ENCODE measurements around the gene UBL3.

UBL3 gene

GRCh38 chr13:29805994-29806979, 44.1 kb downstream of the UBL3 start:
- no peak for DNase-seq

- DNase-seq: no peak
Observed at GRCh38 chr13:29803221-29803620, 47.2 kb downstream of the UBL3 start.

- DNase-seq: no peak
Observed at GRCh38 chr13:29802621-29803020, 47.8 kb downstream of the UBL3 start.

- no peak for DNase-seq
Observed at GRCh38 chr13:29801737-29802305, 48.6 kb downstream of the UBL3 start.

GRCh38 chr13:29801102-29801501, 49.3 kb downstream of the UBL3 start:
- DNase-seq: no peak

GRCh38 chr13:29800687-29801086, 49.7 kb downstream of the UBL3 start:
- no peak for DNase-seq

- DNase-seq: no peak
Observed at GRCh38 chr13:29799041-29799440, 51.4 kb downstream of the UBL3 start.

- no peak for DNase-seq
Observed at GRCh38 chr13:29791997-29792780, 58.2 kb downstream of the UBL3 start.

GRCh38 chr13:29791508-29791907, 58.9 kb downstream of the UBL3 start:
- DNase-seq: no peak

GRCh38 chr13:29786698-29787097, 63.7 kb downstream of the UBL3 start:
- DNase-seq: no peak

- DNase-seq: no peak
Observed at GRCh38 chr13:29785978-29786377, 64.4 kb downstream of the UBL3 start.

- DNase-seq: no peak
Observed at GRCh38 chr13:29782798-29783197, 67.6 kb downstream of the UBL3 start.

- no peak for DNase-seq
Observed at GRCh38 chr13:29774830-29775229, 75.6 kb downstream of the UBL3 start.

- DNase-seq: peak; percentile 23
Observed at GRCh38 chr13:29771247-29771646, 79.2 kb downstream of the UBL3 start.

- no peak for DNase-seq
Observed at GRCh38 chr13:29767006-29767405, 83.4 kb downstream of the UBL3 start.

- no peak for DNase-seq
Observed at GRCh38 chr13:29763436-29764180, 86.8 kb downstream of the UBL3 start.

GRCh38 chr13:29761815-29762214, 88.6 kb downstream of the UBL3 start:
- no peak for DNase-seq

GRCh38 chr13:29761160-29761559, 89.3 kb downstream of the UBL3 start:
- DNase-seq: no peak

GRCh38 chr13:29760544-29760943, 89.9 kb downstream of the UBL3 start:
- DNase-seq: no peak

- DNase-seq: peak; percentile 85
Observed at GRCh38 chr13:29758531-29759114, 91.8 kb downstream of the UBL3 start.

- no peak for DNase-seq
Observed at GRCh38 chr13:29756506-29756905, 93.9 kb downstream of the UBL3 start.

GRCh38 chr13:29754473-29754806, 96.0 kb downstream of the UBL3 start:
- DNase-seq: no peak

All from OCI-M1 (cell line).